KMS-11 (cell line): ENCODE data around the gene CLDN24.

Experiments
- H2AFZ ChIP-seq: fragments of 200-600 bp; sonication (generic); 2 replicates; pipeline ENCODE4 v1.6.1; 2016; ENCODE audit warnings: antibody characterized with exemption, mixed run types, low read depth
- H3K27ac ChIP-seq: fragments of 200-600 bp; sonication (generic); 2 replicates; pipeline ENCODE4 v1.6.1; 2016; ENCODE audit warnings: mild to moderate bottlenecking, mixed run types
- H3K27me3 ChIP-seq: fragments of 200-600 bp; sonication (generic); 2 replicates; pipeline ENCODE4 v1.6.1; 2017; ENCODE audit warnings: mild to moderate bottlenecking, low read depth, mixed run types, moderate library complexity; ENCODE audit not compliant: insufficient read depth
- H3K36me3 ChIP-seq: fragments of 200-600 bp; sonication (generic); 2 replicates; pipeline ENCODE4 v1.6.1; 2017; ENCODE audit warnings: mild to moderate bottlenecking, mixed run types; ENCODE audit not compliant: insufficient read depth
- H3K4me1 ChIP-seq: fragments of 200-600 bp; sonication (generic); 2 replicates; pipeline ENCODE4 v1.6.1; 2016; ENCODE audit warnings: mild to moderate bottlenecking, low read depth, mixed run types; ENCODE audit not compliant: poor library complexity, severe bottlenecking
- H3K4me2 ChIP-seq: fragments of 200-600 bp; sonication (generic); 2 replicates; pipeline ENCODE4 v1.7.0; 2016; ENCODE audit warnings: mild to moderate bottlenecking, mixed run types
- H3K4me3 ChIP-seq: fragments of 200-600 bp; sonication (generic); IDR thresholded peaks from 2 replicates; pipeline ENCODE4 v1.6.1; 2017; ENCODE audit warnings: low read depth, low read length, mixed read lengths; ENCODE audit not compliant: insufficient read depth
- H3K79me2 ChIP-seq: fragments of 200-600 bp; sonication (generic); 2 replicates; pipeline ENCODE4 v1.6.1; 2016; ENCODE audit warnings: low read depth, mixed run types; ENCODE audit not compliant: insufficient read depth
- H3K9ac ChIP-seq: fragments of 200-600 bp; sonication (generic); 2 replicates; pipeline ENCODE4 v1.6.1; 2016; ENCODE audit warnings: mild to moderate bottlenecking, mixed run types
- H4K20me1 ChIP-seq: fragments of 200-600 bp; sonication (generic); 2 replicates; pipeline ENCODE4 v1.6.1; 2016; ENCODE audit warnings: mild to moderate bottlenecking, mixed run types; ENCODE audit not compliant: insufficient read depth
- TF ChIP-seq, protein P1 (sequence below): fragments of 200-600 bp; sonication (generic); conservative IDR thresholded peaks from 2 replicates; pipeline ENCODE4 v1.6.1; 2017; ENCODE audit warnings: low read depth, mild to moderate bottlenecking, antibody characterized with exemption, low read length, moderate library complexity, mixed read lengths

The CLDN24 gene

DNA sequence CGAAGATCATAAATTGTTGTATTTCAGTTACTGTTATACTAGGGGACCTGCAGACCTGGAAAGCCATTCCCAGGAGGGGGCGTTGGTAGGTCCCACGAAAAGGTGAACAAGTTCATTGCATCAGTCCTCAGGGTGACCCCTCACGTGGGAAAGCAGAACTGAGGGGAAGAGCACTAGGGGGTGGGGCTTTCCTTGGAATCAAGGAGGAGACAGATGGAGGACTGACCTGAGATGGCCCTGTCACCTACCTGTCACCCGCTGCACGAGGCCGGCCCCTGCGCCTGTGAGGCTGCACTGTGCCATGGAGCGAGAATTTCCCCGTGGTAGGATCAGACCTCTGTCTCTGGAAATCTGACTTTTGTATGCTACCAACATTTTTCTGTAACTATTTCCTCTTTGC is 41.8 kb upstream of the CLDN24 start:
- no peaks in the 10 kb centered on the region for H4K20me1 ChIP-seq
- no peaks in the 10 kb centered on the region for H3K27me3 ChIP-seq
- TF ChIP-seq, protein P1, sequence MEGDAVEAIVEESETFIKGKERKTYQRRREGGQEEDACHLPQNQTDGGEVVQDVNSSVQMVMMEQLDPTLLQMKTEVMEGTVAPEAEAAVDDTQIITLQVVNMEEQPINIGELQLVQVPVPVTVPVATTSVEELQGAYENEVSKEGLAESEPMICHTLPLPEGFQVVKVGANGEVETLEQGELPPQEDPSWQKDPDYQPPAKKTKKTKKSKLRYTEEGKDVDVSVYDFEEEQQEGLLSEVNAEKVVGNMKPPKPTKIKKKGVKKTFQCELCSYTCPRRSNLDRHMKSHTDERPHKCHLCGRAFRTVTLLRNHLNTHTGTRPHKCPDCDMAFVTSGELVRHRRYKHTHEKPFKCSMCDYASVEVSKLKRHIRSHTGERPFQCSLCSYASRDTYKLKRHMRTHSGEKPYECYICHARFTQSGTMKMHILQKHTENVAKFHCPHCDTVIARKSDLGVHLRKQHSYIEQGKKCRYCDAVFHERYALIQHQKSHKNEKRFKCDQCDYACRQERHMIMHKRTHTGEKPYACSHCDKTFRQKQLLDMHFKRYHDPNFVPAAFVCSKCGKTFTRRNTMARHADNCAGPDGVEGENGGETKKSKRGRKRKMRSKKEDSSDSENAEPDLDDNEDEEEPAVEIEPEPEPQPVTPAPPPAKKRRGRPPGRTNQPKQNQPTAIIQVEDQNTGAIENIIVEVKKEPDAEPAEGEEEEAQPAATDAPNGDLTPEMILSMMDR: no peak
- H3K9ac ChIP-seq: no peak overlapping the region
- no peaks in the 10 kb centered on the region for H3K79me2 ChIP-seq
- H3K36me3 ChIP-seq: no peaks in the 10 kb centered on the region
- H3K4me3 ChIP-seq: no peak overlapping the region
- no peaks in the 10 kb centered on the region for H3K4me1 ChIP-seq
- no peak overlapping the region for H3K4me2 ChIP-seq
- no peak overlapping the region for H2AFZ ChIP-seq
- H3K27ac ChIP-seq: no peak overlapping the region

DNA sequence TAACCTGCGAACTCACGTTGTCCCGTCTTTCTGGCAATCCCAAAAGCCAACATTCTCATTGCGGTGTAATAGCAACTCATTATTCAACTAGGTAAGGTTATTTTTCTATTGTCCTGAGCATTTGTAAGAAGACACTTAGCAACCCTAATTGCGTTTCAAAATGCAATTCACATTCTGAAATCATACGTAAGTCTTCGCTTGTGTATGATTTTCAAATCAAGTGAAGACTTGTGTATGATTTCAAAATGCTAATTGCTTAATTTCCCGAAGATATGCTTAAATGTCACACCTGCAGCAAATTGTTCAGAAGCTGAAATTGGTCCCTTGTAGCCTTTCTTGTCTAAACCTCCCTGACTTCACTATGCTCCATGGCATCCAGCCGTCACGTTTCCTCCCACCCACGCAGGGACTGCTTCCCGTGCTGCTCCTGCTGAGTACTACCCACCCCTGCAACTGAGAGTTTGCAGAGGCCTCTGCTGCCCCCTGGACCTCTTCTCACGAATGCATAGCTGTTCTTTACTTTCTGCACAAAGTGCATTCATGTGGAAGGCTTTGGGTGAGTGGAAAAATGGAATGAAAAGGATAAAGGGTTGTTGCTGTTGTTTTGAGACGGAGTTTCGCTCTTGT is 40.8 kb upstream of the CLDN24 start:
- TF ChIP-seq, protein P1: no peak
- Histone ChIP-seq H3K36me3 (no peaks in the 10 kb centered on the region), H3K4me1 (no peaks in the 10 kb centered on the region), H3K27ac (no peak overlapping the region), H3K4me2 (no peak overlapping the region), H3K9ac (no peak overlapping the region), H3K27me3 (no peaks in the 10 kb centered on the region), H3K4me3 (no peak overlapping the region), H4K20me1 (no peaks in the 10 kb centered on the region), H2AFZ (no peak overlapping the region), H3K79me2 (no peaks in the 10 kb centered on the region)

DNA sequence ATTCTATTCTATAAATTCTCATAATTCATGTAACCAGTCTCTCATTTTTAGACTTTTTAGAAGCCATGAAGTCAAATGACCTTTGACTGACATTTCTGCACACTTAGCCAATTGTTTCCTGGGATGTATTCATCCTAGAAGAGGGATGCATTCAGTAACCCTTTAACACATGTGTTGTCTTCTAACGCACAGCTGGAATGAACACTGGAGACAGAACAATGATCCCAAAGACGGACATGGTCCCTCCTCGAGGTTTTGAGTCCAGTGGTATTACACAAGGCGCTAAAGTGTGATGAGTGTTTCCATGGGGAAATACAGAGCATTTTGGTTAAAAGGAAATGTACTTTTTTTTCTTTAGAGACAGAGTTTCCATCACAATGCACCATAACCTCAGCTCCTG is 39.8 kb upstream of the CLDN24 start:
- Histone ChIP-seq H3K27ac (no peak overlapping the region), H3K4me1 (no peaks in the 10 kb centered on the region), H3K36me3 (no peaks in the 10 kb centered on the region), H3K27me3 (no peaks in the 10 kb centered on the region), H2AFZ (no peak overlapping the region), H3K4me3 (no peak overlapping the region), H3K9ac (no peak overlapping the region), H4K20me1 (no peaks in the 10 kb centered on the region), H3K79me2 (no peaks in the 10 kb centered on the region), H3K4me2 (no peak overlapping the region)
- TF ChIP-seq, protein P1: no peak

DNA sequence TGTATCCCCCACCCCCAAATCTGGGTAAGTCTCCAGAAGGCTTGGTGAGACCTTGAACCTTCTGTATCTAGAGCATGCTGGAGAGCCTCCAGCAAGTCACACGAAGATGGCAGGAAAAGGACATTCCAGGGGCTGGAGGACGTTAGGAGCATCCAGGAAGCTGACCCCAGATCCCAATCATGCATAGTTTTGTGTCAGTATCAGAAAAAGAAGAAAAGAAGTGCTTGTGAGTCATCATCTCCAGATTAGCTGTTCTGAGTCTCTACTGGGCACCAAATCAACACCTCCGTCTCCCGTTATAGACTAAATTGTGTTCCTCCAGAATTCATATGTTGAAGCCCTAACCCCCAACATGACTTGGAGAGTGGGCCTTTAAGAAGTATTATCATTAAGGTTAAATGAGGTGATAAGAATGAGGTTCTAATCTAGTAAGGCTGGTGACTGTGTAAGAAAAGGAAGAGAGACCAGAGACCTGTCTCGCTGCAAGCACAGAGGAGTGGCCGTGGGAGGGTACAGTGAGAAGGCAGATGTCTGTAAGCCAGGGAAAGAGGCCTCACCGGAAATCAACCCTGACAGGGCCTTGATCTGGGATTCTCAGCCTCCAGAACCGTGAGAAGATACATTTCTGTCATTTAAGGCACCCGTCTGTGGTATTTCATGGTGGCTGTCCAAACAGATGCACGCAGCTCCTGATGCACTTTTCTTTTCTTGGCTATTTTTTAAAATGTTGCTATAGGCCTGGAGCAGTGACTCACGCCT is 38.1 kb upstream of the CLDN24 start:
- H3K27me3 ChIP-seq: no peaks in the 10 kb centered on the region
- H3K4me2 ChIP-seq: no peak overlapping the region
- no peaks in the 10 kb centered on the region for H4K20me1 ChIP-seq
- no peak overlapping the region for H3K4me3 ChIP-seq
- no peaks in the 10 kb centered on the region for H3K79me2 ChIP-seq
- TF ChIP-seq, protein P1: no peak
- H2AFZ ChIP-seq: no peak overlapping the region
- H3K4me1 ChIP-seq: no peaks in the 10 kb centered on the region
- H3K27ac ChIP-seq: no peak overlapping the region
- H3K36me3 ChIP-seq: no peaks in the 10 kb centered on the region
- H3K9ac ChIP-seq: no peak overlapping the region
